Tibial nerve (tissue), 4 donors: ENCODE measurements around the gene CNGB1. TPM values are rescaled to one million over a fixed set of nuclear protein-coding genes. Genes with fewer than 3 reads are reported as not detected.
A peak's percentile ranks its signal among the peaks of the same experiment; 100 is the strongest.

ENCODE experiments used
- DNase-seq, 2 donors: peaks; one replicate each; pipeline ENCODE4 v3.0.0-alpha.2; 2019; ENCODE audit warnings: low spot score in 2 of 2
- H3K27ac ChIP-seq, 4 donors: fragments of 200-600 bp; sonication (generic) in 3 of 4; one replicate each; pipeline ENCODE4 v1.5.1; 2017 to 2019; ENCODE audit warnings: mild to moderate bottlenecking in 1 of 4
- H3K27me3 ChIP-seq, 2 donors: fragments of 200-600 bp; sonication (generic) in 1 of 2; one replicate each; pipeline versions ENCODE4 v1.5.1 to v1.6.0; 2017 to 2019
- H3K36me3 ChIP-seq, 3 donors: fragments of 200-600 bp; sonication (generic); one replicate each; pipeline ENCODE4 v1.5.1; 2018 to 2019
- H3K4me1 ChIP-seq, 4 donors: fragments of 200-600 bp; sonication (generic) in 3 of 4; one replicate each; pipeline ENCODE4 v1.5.1; 2017 to 2019
- H3K4me3 ChIP-seq, 4 donors: fragments of 200-600 bp; sonication (generic) in 3 of 4; one replicate each; pipeline ENCODE4 v1.5.1; 2017 to 2019; ENCODE audit warnings: mild to moderate bottlenecking in 1 of 4, moderate library complexity in 1 of 4
- H3K9me3 ChIP-seq, 4 donors: fragments of 200-600 bp; sonication (generic) in 3 of 4; one replicate each; pipeline ENCODE4 v1.5.1; 2017 to 2019
- CTCF ChIP-seq, 5 experiments: fragments of 200-600 bp in 3 of 5; fragments of 450-650 bp in 2 of 5; sonication (generic) in 3 of 5; IDR thresholded peaks; one replicate each; pipeline ENCODE4 v1.5.1; 2016 to 2019; ENCODE audit warnings: antibody characterized with exemption in 5 of 5, mild to moderate bottlenecking in 3 of 5, moderate library complexity in 2 of 5
- EP300 ChIP-seq, 2 donors: sonication (generic); formaldehyde crosslinking; IDR thresholded peaks; one replicate each; pipeline ENCODE4 v1.6.1; 2017; ENCODE audit warnings: antibody characterized with exemption in 2 of 2, mild to moderate bottlenecking in 1 of 2
- POLR2A ChIP-seq, 2 donors: fragments of 450-650 bp; IDR thresholded peaks; one replicate each; pipeline ENCODE4 v1.6.1; 2017; ENCODE audit warnings: antibody characterized with exemption in 2 of 2, mild to moderate bottlenecking in 2 of 2, moderate library complexity in 2 of 2
- WGBS, 2 donors: methylation state at CpG; one replicate each; pipeline ENCODE4 v1.1.5; 2018; 5-methylcytosine and 5-hydroxymethylcytosine counted together
- total RNA-seq, 4 donors: library from RNA; depleted of rRNA; stranded (reverse); fragments of >200 nt; gene quantifications; one replicate each; pipeline ENCODE4 v1.1.0, GENCODE V29; 2016

Gene CNGB1
- total RNA-seq, 4 donors from 2014 or later: not detected

- Histone ChIP-seq H3K4me3 (no peak overlapping the region), H3K9me3 (peaks cover 0 to 3% (median 0%) of the 10 kb centered on the region in 4 donors), H3K36me3 (peaks cover 0 to 24% (median 0%) of the 10 kb centered on the region in 3 donors), H3K27ac (no peak overlapping the region), H3K27me3 (no peaks in the 10 kb centered on the region), H3K4me1 (peaks cover 0 to 43% (median 21%) of the 10 kb centered on the region in 4 donors)
- no peak for DNase-seq
- TF ChIP-seq EP300 (IDR thresholded peaks at IDR 0.05) (no peak), POLR2A (IDR thresholded peaks at IDR 0.05) (no peak)
- WGBS, 2 donors: 95 to 96% methylated on average over 5 of the region's 5 CpGs
Measured at GRCh38 chr16:58002936-58003335, 32.0 kb upstream of the CNGB1 start.

GRCh38 chr16:58002416-58002800, 31.5 kb upstream of the CNGB1 start:
- peaks cover 0 to 3% (median 0%) of the 10 kb centered on the region in 4 donors for H3K9me3 ChIP-seq
- no peaks in the 10 kb centered on the region for H3K27me3 ChIP-seq
- H3K36me3 ChIP-seq: peaks cover 0 to 29% (median 5%) of the 10 kb centered on the region in 3 donors
- H3K4me1 ChIP-seq: peaks cover 0 to 44% (median 22%) of the 10 kb centered on the region in 4 donors
- H3K27ac ChIP-seq: no peak overlapping the region
- DNase-seq: no peak
- 73 to 77% methylated on average over 9 of the region's 9 CpGs for WGBS, 2 donors
- TF ChIP-seq EP300 (IDR thresholded peaks at IDR 0.05) (no peak), CTCF (IDR thresholded peaks at IDR 0.05) (no peak), POLR2A (IDR thresholded peaks at IDR 0.05) (no peak)
- no peak overlapping the region for H3K4me3 ChIP-seq

GRCh38 chr16:58001781-58002415, 31.0 kb upstream of the CNGB1 start:
- 23 to 33% methylated on average over 10 of the region's 10 CpGs for WGBS, 2 donors
- peaks cover under 1 to 34% (median 9%) of the 10 kb centered on the region in 3 donors for H3K36me3 ChIP-seq
- peaks cover 0 to 44% (median 22%) of the 10 kb centered on the region in 4 donors for H3K4me1 ChIP-seq
- H3K27ac ChIP-seq: peak overlapping the region; percentile 79 to 94 (median 91)
- TF ChIP-seq POLR2A (IDR thresholded peaks at IDR 0.05) (no peak), EP300 (IDR thresholded peaks at IDR 0.05) (no peak), CTCF (IDR thresholded peaks at IDR 0.05) (no peak)
- H3K9me3 ChIP-seq: peaks cover 0 to 3% (median 0%) of the 10 kb centered on the region in 4 donors
- no peaks in the 10 kb centered on the region for H3K27me3 ChIP-seq
- H3K4me3 ChIP-seq: peak overlapping the region; percentile 64 to 90 (median 80)
- DNase-seq: no peak

- DNase-seq: peak; percentile 64 to 68
- H3K4me3 ChIP-seq: peak within 1 kb of the TSS; percentile 64 to 90 (median 80)
- no peaks in the 10 kb centered on the region for H3K9me3 ChIP-seq
- peaks cover 3 to 36% (median 14%) of the 10 kb centered on the region in 3 donors for H3K36me3 ChIP-seq
- 1% methylated on average over 30 to 34 of the region's 81 CpGs for WGBS, 2 donors
- no peaks in the 10 kb centered on the region for H3K27me3 ChIP-seq
- H3K4me1 ChIP-seq: peaks cover 0 to 44% (median 22%) of the 10 kb centered on the region in 4 donors
- TF ChIP-seq EP300 (IDR thresholded peaks at IDR 0.05) (peak in 1 of 2 donors; percentile 73), POLR2A (IDR thresholded peaks at IDR 0.05) (peak; percentile 39 to 71), CTCF (IDR thresholded peaks at IDR 0.05) (peak; percentile 76 to 94 (median 89))
- H3K27ac ChIP-seq: peak within 1 kb of the TSS; percentile 79 to 94 (median 91)
Measured at GRCh38 chr16:58000706-58001676, 30.1 kb upstream of the CNGB1 start, which contains the start of gene USB1. USB1 (plus strand) TSS chr16:58001407; CDS start chr16:58001484, 77 bp downstream.

GRCh38 chr16:57999971-58000705, 29.2 kb upstream of the CNGB1 start, which contains the start of gene ZNF319:
ZNF319 (minus strand) TSS chr16:58000672; CDS start chr16:57998265, 2,407 bp downstream.
- Histone ChIP-seq H3K36me3 (peaks cover 3 to 44% (median 14%) of the 10 kb centered on the region in 3 donors), H3K9me3 (no peaks in the 10 kb centered on the region), H3K4me3 (peak within 1 kb of the TSS; percentile 64 to 90 (median 80)), H3K4me1 (peaks cover 0 to 48% (median 22%) of the 10 kb centered on the region in 4 donors), H3K27ac (peak within 1 kb of the TSS; percentile 79 to 94 (median 91)), H3K27me3 (no peaks in the 10 kb centered on the region)
- WGBS, 2 donors: 2 to 4% methylated on average over 26 to 28 of the region's 95 CpGs
- no peak for DNase-seq
- no peak for TF ChIP-seq EP300 (IDR thresholded peaks at IDR 0.05)
- TF ChIP-seq CTCF (IDR thresholded peaks at IDR 0.05): no peak
- TF ChIP-seq POLR2A (IDR thresholded peaks at IDR 0.05): no peak
